HepG2 (cell line): ENCODE measurements around the gene F12. TPM values are rescaled to one million over a fixed set of nuclear protein-coding genes. Genes with fewer than 3 reads are reported as not detected.

Source experiments
- EEA1 ChIP-seq: sonication (generic); formaldehyde crosslinking; IDR thresholded peaks from 2 replicates; pipeline ENCODE4 v1.5.1; 2020; ENCODE audit warnings: mild to moderate bottlenecking, missing genetic modification reagents, borderline replicate concordance
- HMGXB3 ChIP-seq: sonication (generic); formaldehyde crosslinking; IDR thresholded peaks from 2 replicates; pipeline ENCODE4 v1.4.0; 2020; ENCODE audit warnings: missing genetic modification reagents, borderline replicate concordance
- IKZF1 ChIP-seq: fragments of 450-650 bp; IDR thresholded peaks from 2 replicates; pipeline ENCODE4 v1.7.1; 2016
- KAT2B ChIP-seq: fragments of 150-350 bp; IDR thresholded peaks from 2 replicates; pipeline ENCODE4 v1.6.1; 2014; ENCODE audit warnings: low read depth, low read length, borderline replicate concordance
- MAFF ChIP-seq: IDR thresholded peaks from 2 replicates; pipeline ENCODE4 v1.6.1; 2011; ENCODE audit warnings: low read depth, low read length, improper control_type of control experiment
- MXD4 ChIP-seq: IDR thresholded peaks from 2 replicates; pipeline ENCODE4 v1.6.1; 2016; ENCODE audit warnings: mild to moderate bottlenecking, missing biosample characterization, missing genetic modification reagents
- PBX2 ChIP-seq: IDR thresholded peaks from 2 replicates; pipeline ENCODE4 v1.6.1; 2016; ENCODE audit warnings: control low read depth
- RBM22 ChIP-seq: fragments of 200-400 bp; formaldehyde crosslinking; optimal IDR thresholded peaks from 2 replicates; pipeline ENCODE3; 2017; ENCODE audit warnings: mild to moderate bottlenecking, low read length, moderate library complexity
- REXO4 ChIP-seq: sonication (generic); formaldehyde crosslinking; IDR thresholded peaks from 2 replicates; pipeline ENCODE4 v1.8.0; 2022; ENCODE audit warnings: missing genetic modification reagents, mild to moderate bottlenecking, borderline replicate concordance
- TCF7L2 ChIP-seq: IDR thresholded peaks from 2 replicates; pipeline ENCODE4 v1.6.1; 2011; ENCODE audit warnings: mild to moderate bottlenecking, low read depth, low read length, moderate library complexity
- TFAP4 ChIP-seq: sonication (generic); IDR thresholded peaks from 2 replicates; pipeline ENCODE4 v1.6.1; 2016; ENCODE audit warnings: low read depth, borderline replicate concordance
- ZBTB43 ChIP-seq: sonication (generic); formaldehyde crosslinking; conservative IDR thresholded peaks from 2 replicates; pipeline ENCODE4 v1.4.0; 2020; ENCODE audit warnings: missing genetic modification reagents
- ZNF10 ChIP-seq: sonication (generic); formaldehyde crosslinking; IDR thresholded peaks from 2 replicates; pipeline ENCODE4 v1.4.0; 2020; ENCODE audit warnings: mild to moderate bottlenecking, low read depth, missing genetic modification reagents, borderline replicate concordance
- ZNF234 ChIP-seq: sonication (generic); formaldehyde crosslinking; conservative IDR thresholded peaks from 2 replicates; pipeline ENCODE4 v1.5.1; 2020; ENCODE audit warnings: mild to moderate bottlenecking, missing genetic modification reagents
- ZNF382 ChIP-seq: sonication (generic); formaldehyde crosslinking; IDR thresholded peaks from 2 replicates; pipeline ENCODE4 v1.5.0; 2020; ENCODE audit warnings: missing genetic modification reagents, mild to moderate bottlenecking, borderline replicate concordance
- ZNF460 ChIP-seq: sonication (generic); formaldehyde crosslinking; IDR thresholded peaks from 2 replicates; pipeline ENCODE4 v1.5.1; 2020; ENCODE audit warnings: missing genetic modification reagents, mild to moderate bottlenecking, borderline replicate concordance
- ZNF547 ChIP-seq: sonication (generic); formaldehyde crosslinking; IDR thresholded peaks from 2 replicates; pipeline ENCODE4 v1.5.1; 2020; ENCODE audit warnings: mild to moderate bottlenecking, missing genetic modification reagents
- ZNF564 ChIP-seq: sonication (generic); formaldehyde crosslinking; IDR thresholded peaks from 2 replicates; pipeline ENCODE4 v1.8.1; 2023; ENCODE audit warnings: mild to moderate bottlenecking, missing genetic modification reagents
- ZNF710 ChIP-seq: sonication (generic); formaldehyde crosslinking; IDR thresholded peaks from 2 replicates; pipeline ENCODE4 v1.5.0; 2020; ENCODE audit warnings: mild to moderate bottlenecking, missing genetic modification reagents, borderline replicate concordance
- ZNF740 ChIP-seq: sonication (generic); formaldehyde crosslinking; IDR thresholded peaks from 2 replicates; pipeline ENCODE4 v1.4.0; 2020; ENCODE audit warnings: missing genetic modification reagents
- polyA plus RNA-seq, 8 experiments: library from polyadenylated mRNA; depleted of rRNA in 3 of 8; stranded (reverse) in 7 of 8; unstranded in 1 of 8; fragments of >200 nt; fragmentation: Illumina TruSeq in 4 of 8; extraction: Trizol in 4 of 8; gene quantifications; 2 replicates each; pipeline versions ENCODE4 v1.2.1 to v1.2.3, GENCODE V29; 2011 to 2016; ENCODE audit warnings: low read depth in 4 of 8, missing spikeins in 1 of 8, mixed read lengths in 1 of 8; ENCODE audit not compliant: insufficient read depth in 1 of 8
- total RNA-seq, 5 experiments: library from RNA; depleted of rRNA; stranded (reverse); fragments of >200 nt; fragmentation: Illumina TruSeq; extraction: Trizol; gene quantifications; 2 replicates each; pipeline ENCODE4 v1.2.3, GENCODE V29; 2016; ENCODE audit warnings: low read depth in 1 of 5

The F12 gene
- total and polyA plus RNA-seq, 2 of the 13 experiments (the other 11 are each of a cell fraction or from before 2014, with no cell fraction given), result 2.5 to 3.0 TPM

- TF ChIP-seq MXD4 (no peak; the same call in 1 of the 2 replicates), RBM22 (peak; percentile 66), ZNF740 (no peak), TCF7L2 (no peak), KAT2B (no peak), ZNF564 (peak; percentile 78), REXO4 (CRISPR knock-in tag) (no peak), ZNF234 (CRISPR knock-in tag) (no peak; the same call in none of the 2 replicates), ZBTB43 (CRISPR knock-in tag) (no peak; the same call in 1 of the 2 replicates), ZNF710 (CRISPR knock-in tag) (peak; percentile 77; the same call in 1 of the 2 replicates), ZNF382 (CRISPR knock-in tag) (no peak), IKZF1 (no peak), ZNF10 (no peak), PBX2 (CRISPR knock-in tag) (no peak), TFAP4 (no peak), HMGXB3 (CRISPR knock-in tag) (peak; percentile 52; the same call in 1 of the 2 replicates), EEA1 (CRISPR knock-in tag) (no peak; the same call in 1 of the 2 replicates), ZNF460 (no peak), ZNF547 (CRISPR knock-in tag) (peak; percentile 90; the same call in 1 of the 2 replicates), MAFF (no peak)
Measured at GRCh38 chr5:177455036-177455660, 45.8 kb upstream of the F12 start (continued).
